ENCODE measurements around the gene COL4A2.

- no peak for TF ChIP-seq CTCF (IDR thresholded peaks at IDR 0.05 in 4 of 5, conservative IDR thresholded peaks at IDR 0.05 in 1 of 5)
- TF ChIP-seq POLR2A (IDR thresholded peaks at IDR 0.05) = no peak
Measured at GRCh38 chr13:110559429-110559943, 252.4 kb downstream of the COL4A2 start.
